Spleen (tissue), 7 donors: ENCODE results near the gene PLXNB1.

Experiments used
- POLR2A ChIP-seq, 3 donors: fragments of 450-650 bp; IDR thresholded peaks; one replicate each; pipeline ENCODE4 v1.5.1; 2017; ENCODE audit warnings: antibody characterized with exemption in 3 of 3, mild to moderate bottlenecking in 1 of 3
- POLR2AphosphoS5 ChIP-seq, 3 donors: sonication (generic); formaldehyde crosslinking; IDR thresholded peaks; one replicate each; pipeline ENCODE4 v1.5.1; 2017; ENCODE audit warnings: antibody characterized with exemption in 3 of 3
- TF ChIP-seq, protein P1 (sequence below), 11 experiments: fragments of 200-600 bp in 7 of 11; fragments of 450-650 bp in 4 of 11; sonication (generic) in 4 of 11; IDR thresholded peaks in 8 of 11; conservative IDR thresholded peaks in 3 of 11; 1 replicate in 7 of 11; 2 replicates in 4 of 11; pipeline versions ENCODE4 v1.4.0 to v1.8.0; 2016 to 2021; ENCODE audit warnings: antibody characterized with exemption in 11 of 11, inconsistent platforms in 4 of 11, mild to moderate bottlenecking in 1 of 11
- donor health status: DM: no; HTN: no; CAD: no; lungs with moderate emphysema.
- donor health status: DM: no; HTN: no; CAD: no.
- donor health status: DM: no; HTN: no; CAD: no.

DNA sequence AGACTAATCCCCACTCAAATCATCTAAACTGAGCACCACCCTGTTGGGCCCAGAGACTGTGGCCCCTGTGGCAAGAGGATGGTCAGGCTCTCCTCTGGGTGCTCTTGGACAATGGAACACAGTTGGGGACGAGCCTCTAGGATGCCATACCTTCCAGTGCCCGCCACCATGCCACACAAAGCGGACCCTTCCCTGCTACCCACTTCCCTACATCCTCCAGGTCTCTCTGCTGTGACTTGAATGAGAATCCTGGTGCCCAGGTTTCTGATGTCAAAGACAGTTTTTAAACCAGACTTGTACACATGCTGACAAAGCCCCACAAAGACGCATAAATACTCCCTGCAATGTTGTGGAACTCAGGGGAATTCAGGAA lies 5.3 kb upstream of the PLXNB1 start:
- TF ChIP-seq, protein P1, sequence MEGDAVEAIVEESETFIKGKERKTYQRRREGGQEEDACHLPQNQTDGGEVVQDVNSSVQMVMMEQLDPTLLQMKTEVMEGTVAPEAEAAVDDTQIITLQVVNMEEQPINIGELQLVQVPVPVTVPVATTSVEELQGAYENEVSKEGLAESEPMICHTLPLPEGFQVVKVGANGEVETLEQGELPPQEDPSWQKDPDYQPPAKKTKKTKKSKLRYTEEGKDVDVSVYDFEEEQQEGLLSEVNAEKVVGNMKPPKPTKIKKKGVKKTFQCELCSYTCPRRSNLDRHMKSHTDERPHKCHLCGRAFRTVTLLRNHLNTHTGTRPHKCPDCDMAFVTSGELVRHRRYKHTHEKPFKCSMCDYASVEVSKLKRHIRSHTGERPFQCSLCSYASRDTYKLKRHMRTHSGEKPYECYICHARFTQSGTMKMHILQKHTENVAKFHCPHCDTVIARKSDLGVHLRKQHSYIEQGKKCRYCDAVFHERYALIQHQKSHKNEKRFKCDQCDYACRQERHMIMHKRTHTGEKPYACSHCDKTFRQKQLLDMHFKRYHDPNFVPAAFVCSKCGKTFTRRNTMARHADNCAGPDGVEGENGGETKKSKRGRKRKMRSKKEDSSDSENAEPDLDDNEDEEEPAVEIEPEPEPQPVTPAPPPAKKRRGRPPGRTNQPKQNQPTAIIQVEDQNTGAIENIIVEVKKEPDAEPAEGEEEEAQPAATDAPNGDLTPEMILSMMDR (IDR thresholded peaks at IDR 0.05 in 8 of 11, conservative IDR thresholded peaks at IDR 0.05 in 3 of 11): no peak
- TF ChIP-seq POLR2A (IDR thresholded peaks at IDR 0.05) (no peak), POLR2AphosphoS5 (IDR thresholded peaks at IDR 0.05) (no peak)
